KMS-11 (cell line): ENCODE results near the gene KCNN3.

Experiments
- H2AFZ ChIP-seq: fragments of 200-600 bp; sonication (generic); 2 replicates; pipeline ENCODE4 v1.6.1; 2016; ENCODE audit warnings: antibody characterized with exemption, mixed run types, low read depth
- H3K27ac ChIP-seq: fragments of 200-600 bp; sonication (generic); 2 replicates; pipeline ENCODE4 v1.6.1; 2016; ENCODE audit warnings: mild to moderate bottlenecking, mixed run types
- H3K27me3 ChIP-seq: fragments of 200-600 bp; sonication (generic); 2 replicates; pipeline ENCODE4 v1.6.1; 2017; ENCODE audit warnings: mild to moderate bottlenecking, low read depth, mixed run types, moderate library complexity; ENCODE audit not compliant: insufficient read depth
- H3K36me3 ChIP-seq: fragments of 200-600 bp; sonication (generic); 2 replicates; pipeline ENCODE4 v1.6.1; 2017; ENCODE audit warnings: mild to moderate bottlenecking, mixed run types; ENCODE audit not compliant: insufficient read depth
- H3K4me1 ChIP-seq: fragments of 200-600 bp; sonication (generic); 2 replicates; pipeline ENCODE4 v1.6.1; 2016; ENCODE audit warnings: mild to moderate bottlenecking, low read depth, mixed run types; ENCODE audit not compliant: poor library complexity, severe bottlenecking
- H3K4me2 ChIP-seq: fragments of 200-600 bp; sonication (generic); 2 replicates; pipeline ENCODE4 v1.7.0; 2016; ENCODE audit warnings: mild to moderate bottlenecking, mixed run types
- H3K4me3 ChIP-seq: fragments of 200-600 bp; sonication (generic); IDR thresholded peaks from 2 replicates; pipeline ENCODE4 v1.6.1; 2017; ENCODE audit warnings: low read depth, low read length, mixed read lengths; ENCODE audit not compliant: insufficient read depth
- H3K79me2 ChIP-seq: fragments of 200-600 bp; sonication (generic); 2 replicates; pipeline ENCODE4 v1.6.1; 2016; ENCODE audit warnings: low read depth, mixed run types; ENCODE audit not compliant: insufficient read depth
- H3K9ac ChIP-seq: fragments of 200-600 bp; sonication (generic); 2 replicates; pipeline ENCODE4 v1.6.1; 2016; ENCODE audit warnings: mild to moderate bottlenecking, mixed run types
- H4K20me1 ChIP-seq: fragments of 200-600 bp; sonication (generic); 2 replicates; pipeline ENCODE4 v1.6.1; 2016; ENCODE audit warnings: mild to moderate bottlenecking, mixed run types; ENCODE audit not compliant: insufficient read depth
- TF ChIP-seq, protein P1 (sequence below): fragments of 200-600 bp; sonication (generic); conservative IDR thresholded peaks from 2 replicates; pipeline ENCODE4 v1.6.1; 2017; ENCODE audit warnings: low read depth, mild to moderate bottlenecking, antibody characterized with exemption, low read length, moderate library complexity, mixed read lengths

The KCNN3 gene

DNA sequence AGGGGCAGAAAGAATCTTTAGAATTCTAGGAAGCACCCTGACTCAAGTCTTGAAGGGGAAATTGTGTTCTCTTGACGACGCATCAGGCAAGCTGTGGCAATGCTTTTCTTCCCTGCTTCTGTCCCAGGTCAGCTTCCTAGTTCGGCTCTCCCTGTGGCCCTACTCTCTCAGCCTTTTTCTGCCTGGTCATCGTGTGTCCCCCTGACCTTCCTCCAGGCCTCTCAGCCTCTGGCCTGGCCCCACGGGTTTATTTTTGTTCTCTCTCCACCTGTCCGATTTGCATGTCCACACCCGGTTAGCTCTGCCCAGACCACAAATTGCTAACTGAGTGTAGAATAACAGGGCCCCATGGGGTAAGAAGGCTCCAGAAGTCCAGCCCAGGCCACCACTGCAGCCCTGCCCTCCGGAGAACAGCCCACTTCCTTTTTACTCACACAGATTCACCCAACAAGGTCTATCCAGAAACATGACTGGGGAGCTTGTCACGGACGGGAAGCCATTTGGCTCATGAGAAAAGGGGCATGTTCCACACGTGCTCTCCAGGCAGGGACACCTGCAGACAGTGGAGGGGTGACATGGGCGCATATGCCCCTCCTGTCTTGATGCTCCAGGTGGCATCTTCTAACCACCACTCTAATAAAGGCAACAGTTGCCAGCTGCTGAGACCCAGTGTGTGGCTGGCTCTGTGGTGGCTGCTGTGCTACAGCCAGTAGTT, 9.8 kb downstream of the KCNN3 start:
- peak overlapping the region; percentile 60 for H2AFZ ChIP-seq
- peak overlapping the region; percentile 52 for H3K27ac ChIP-seq
- TF ChIP-seq, protein P1, sequence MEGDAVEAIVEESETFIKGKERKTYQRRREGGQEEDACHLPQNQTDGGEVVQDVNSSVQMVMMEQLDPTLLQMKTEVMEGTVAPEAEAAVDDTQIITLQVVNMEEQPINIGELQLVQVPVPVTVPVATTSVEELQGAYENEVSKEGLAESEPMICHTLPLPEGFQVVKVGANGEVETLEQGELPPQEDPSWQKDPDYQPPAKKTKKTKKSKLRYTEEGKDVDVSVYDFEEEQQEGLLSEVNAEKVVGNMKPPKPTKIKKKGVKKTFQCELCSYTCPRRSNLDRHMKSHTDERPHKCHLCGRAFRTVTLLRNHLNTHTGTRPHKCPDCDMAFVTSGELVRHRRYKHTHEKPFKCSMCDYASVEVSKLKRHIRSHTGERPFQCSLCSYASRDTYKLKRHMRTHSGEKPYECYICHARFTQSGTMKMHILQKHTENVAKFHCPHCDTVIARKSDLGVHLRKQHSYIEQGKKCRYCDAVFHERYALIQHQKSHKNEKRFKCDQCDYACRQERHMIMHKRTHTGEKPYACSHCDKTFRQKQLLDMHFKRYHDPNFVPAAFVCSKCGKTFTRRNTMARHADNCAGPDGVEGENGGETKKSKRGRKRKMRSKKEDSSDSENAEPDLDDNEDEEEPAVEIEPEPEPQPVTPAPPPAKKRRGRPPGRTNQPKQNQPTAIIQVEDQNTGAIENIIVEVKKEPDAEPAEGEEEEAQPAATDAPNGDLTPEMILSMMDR: no peak; the same call in 1 of the 2 replicates
- H3K9ac ChIP-seq: peak overlapping the region; percentile 26; the same call in 1 of the 2 replicates
- no peak overlapping the region for H3K4me3 ChIP-seq
- H3K4me2 ChIP-seq: peak overlapping the region; percentile 63
- no peaks in the 10 kb centered on the region for H3K27me3 ChIP-seq
- H4K20me1 ChIP-seq: no peaks in the 10 kb centered on the region
- H3K79me2 ChIP-seq: no peaks in the 10 kb centered on the region
- H3K4me1 ChIP-seq: peaks cover 53% of the 10 kb centered on the region
- H3K36me3 ChIP-seq: no peaks in the 10 kb centered on the region

DNA sequence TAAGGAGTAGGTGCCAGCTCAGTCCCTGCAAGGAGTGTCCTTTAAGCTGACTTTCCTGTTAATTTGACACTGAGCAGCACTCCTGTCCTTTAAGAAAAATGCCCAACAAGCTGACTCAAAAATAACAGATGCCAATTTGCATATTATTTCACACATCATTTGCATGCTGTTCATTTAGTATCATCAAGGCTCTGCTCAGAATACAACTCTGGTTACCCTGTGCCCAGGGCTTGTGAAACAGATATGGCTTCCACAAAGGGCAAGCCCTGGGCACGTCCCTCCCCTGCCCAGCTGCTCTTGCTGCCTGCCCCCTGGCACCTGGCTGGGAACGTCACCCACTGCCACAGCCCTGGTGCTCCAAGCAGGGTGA, 10.3 kb downstream of the KCNN3 start:
- H3K9ac ChIP-seq: peak overlapping the region; percentile 26; the same call in 1 of the 2 replicates
- peak overlapping the region; percentile 63 for H3K4me2 ChIP-seq
- H3K27ac ChIP-seq: peak overlapping the region; percentile 52
- TF ChIP-seq, protein P1: no peak
- peaks cover 53% of the 10 kb centered on the region for H3K4me1 ChIP-seq
- H3K27me3 ChIP-seq: no peaks in the 10 kb centered on the region
- no peak overlapping the region for H3K4me3 ChIP-seq
- H3K36me3 ChIP-seq: no peaks in the 10 kb centered on the region
- H4K20me1 ChIP-seq: no peaks in the 10 kb centered on the region
- peak overlapping the region; percentile 60 for H2AFZ ChIP-seq
- no peaks in the 10 kb centered on the region for H3K79me2 ChIP-seq

DNA sequence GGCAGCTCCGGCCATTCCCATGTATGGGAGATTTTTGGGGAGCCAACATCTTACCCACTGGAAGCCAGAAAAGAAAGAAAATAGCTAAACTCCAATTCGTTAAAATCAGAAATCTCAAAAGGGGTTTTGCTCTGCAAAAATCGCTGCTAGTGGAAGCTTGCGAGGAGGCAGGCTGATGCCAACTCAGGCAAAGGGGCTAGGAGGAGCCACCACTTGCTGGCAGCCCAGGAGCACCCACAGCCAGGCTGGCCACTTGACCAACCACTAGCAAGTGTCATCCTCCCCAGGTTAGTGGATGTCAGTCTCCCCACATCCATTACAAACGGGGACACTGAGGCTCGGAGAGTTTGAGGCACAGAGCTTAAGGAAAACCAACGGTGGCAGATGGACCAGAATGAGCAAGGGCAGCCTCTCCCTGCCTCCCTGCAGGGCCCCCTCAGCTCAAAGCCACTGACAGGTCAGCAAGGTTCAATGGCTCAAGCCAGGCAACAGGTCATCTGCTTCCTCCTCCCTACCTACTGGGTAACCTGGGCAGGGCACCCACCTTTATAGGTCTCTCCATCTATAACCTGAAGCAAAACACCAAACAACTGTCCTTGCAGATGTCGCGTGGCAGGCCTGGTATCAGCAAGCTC, 10.8 kb downstream of the KCNN3 start:
- Histone ChIP-seq H3K4me1 (peaks cover 49% of the 10 kb centered on the region), H3K4me3 (no peak overlapping the region), H3K4me2 (peak overlapping the region; percentile 63; the same call in 1 of the 2 replicates)

DNA sequence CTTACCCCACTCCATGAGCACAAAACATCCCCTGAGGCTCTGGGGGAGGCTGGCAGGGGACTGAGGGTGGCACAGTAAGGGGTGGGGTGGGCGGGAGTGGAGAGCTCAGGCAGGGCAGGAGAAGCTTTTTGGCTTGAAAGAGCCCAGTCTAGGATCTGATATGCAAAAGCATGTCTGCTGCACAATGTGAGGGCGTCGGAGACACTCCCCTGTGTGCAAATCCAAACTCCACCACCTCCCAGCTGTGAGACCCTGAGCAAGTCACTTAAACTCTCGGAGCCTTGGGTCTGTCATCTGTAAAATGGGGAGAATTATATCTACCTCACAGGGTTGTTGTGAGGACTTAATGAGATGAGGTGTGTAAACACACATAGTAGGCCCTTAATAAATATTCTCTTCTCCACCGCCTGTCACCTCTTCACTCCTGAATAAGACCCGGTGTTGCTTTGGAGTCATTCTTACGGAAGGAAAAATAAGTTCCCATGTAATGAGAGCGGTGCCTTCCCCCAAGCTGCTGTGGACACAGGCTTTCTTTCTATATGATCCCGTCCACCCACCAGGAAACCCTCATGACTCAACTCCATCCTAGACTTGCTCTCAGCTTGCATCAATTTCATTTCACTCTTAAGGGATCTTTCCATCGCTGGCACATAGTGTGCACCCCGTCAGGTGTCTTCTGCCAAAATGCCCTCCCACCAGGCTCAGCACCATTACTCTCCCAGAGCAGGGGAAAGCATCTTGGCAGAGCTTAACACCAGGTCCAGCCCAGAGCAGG, 12.5 kb downstream of the KCNN3 start:
- no peaks in the 10 kb centered on the region for H3K79me2 ChIP-seq
- TF ChIP-seq, protein P1: no peak

More for the DNA sequence above, 10.8 kb downstream of the KCNN3 start:
- Histone ChIP-seq H3K27ac (peak overlapping the region; percentile 52; the same call in 1 of the 2 replicates), H4K20me1 (no peaks in the 10 kb centered on the region), H3K36me3 (no peaks in the 10 kb centered on the region), H3K79me2 (no peaks in the 10 kb centered on the region), H3K9ac (no peak overlapping the region; the same call in 1 of the 2 replicates), H2AFZ (no peak overlapping the region), H3K27me3 (no peaks in the 10 kb centered on the region)
- TF ChIP-seq, protein P1: no peak

More for the DNA sequence above, 12.5 kb downstream of the KCNN3 start:
- no peak overlapping the region for H3K4me3 ChIP-seq
- peaks cover 43% of the 10 kb centered on the region for H3K4me1 ChIP-seq
- no peak overlapping the region for H3K4me2 ChIP-seq
- H4K20me1 ChIP-seq: no peaks in the 10 kb centered on the region
- no peak overlapping the region for H3K27ac ChIP-seq
- H2AFZ ChIP-seq: no peak overlapping the region
- no peak overlapping the region for H3K9ac ChIP-seq
- H3K27me3 ChIP-seq: no peaks in the 10 kb centered on the region
- H3K36me3 ChIP-seq: no peaks in the 10 kb centered on the region
